ENCODE measurements around the gene TTLL10.
A peak's percentile ranks its signal among the peaks of the same experiment; 100 is the strongest.

Gene TTLL10

DNA sequence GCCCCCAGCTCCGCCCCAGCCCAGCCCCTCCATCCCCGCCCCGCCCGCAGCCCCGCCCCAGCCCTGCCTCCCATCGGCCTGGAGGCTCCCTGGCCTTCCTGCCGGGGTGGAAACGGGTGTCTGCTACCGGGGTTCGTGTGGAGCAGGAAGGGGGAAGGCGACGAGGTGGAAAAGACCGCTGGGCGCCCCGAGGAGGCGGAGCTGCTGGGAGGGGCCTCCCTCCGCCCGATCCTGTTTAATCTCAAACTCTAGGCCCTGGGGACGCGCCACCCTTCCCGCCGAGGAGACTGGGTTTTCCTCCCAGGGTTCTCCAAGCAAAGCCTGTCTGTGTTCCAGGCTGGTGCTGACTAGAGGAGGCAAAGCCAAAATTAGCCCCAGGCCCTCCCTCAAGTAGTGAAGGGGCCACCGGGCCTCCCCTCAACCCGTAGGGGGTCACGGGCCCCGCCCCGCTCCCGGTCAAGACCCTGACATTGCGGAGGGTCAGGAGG is 16.2 kb upstream of the TTLL10 start:
- peak overlapping the region; percentile 30 for H3K4me3 ChIP-seq (ENCODE audit: low read depth, low read length)

- peak overlapping the region; percentile 30 for H3K4me3 ChIP-seq (ENCODE audit: low read depth, low read length)
Measured at GRCh38 chr1:1157914-1158710, 15.6 kb upstream of the TTLL10 start.

- H3K4me3 ChIP-seq (ENCODE audit: low read depth, low read length), result no peak overlapping the region
Measured at GRCh38 chr1:1160281-1160930, 13.3 kb upstream of the TTLL10 start.

- no peak overlapping the region for H3K4me3 ChIP-seq (ENCODE audit: low read depth, low read length)
Measured at GRCh38 chr1:1161078-1161682, 12.5 kb upstream of the TTLL10 start.

- H3K4me3 ChIP-seq (ENCODE audit: low read depth, low read length), result no peak overlapping the region
Measured at GRCh38 chr1:1161683-1162079, 12.0 kb upstream of the TTLL10 start.

GRCh38 chr1:1162597-1163537 is 10.8 kb upstream of the TTLL10 start:
- H3K4me3 ChIP-seq (ENCODE audit: low read depth, low read length), result no peak overlapping the region

GRCh38 chr1:1163538-1164070 is 10.1 kb upstream of the TTLL10 start:
- no peak overlapping the region for H3K4me3 ChIP-seq (ENCODE audit: low read depth, low read length)

DNA sequence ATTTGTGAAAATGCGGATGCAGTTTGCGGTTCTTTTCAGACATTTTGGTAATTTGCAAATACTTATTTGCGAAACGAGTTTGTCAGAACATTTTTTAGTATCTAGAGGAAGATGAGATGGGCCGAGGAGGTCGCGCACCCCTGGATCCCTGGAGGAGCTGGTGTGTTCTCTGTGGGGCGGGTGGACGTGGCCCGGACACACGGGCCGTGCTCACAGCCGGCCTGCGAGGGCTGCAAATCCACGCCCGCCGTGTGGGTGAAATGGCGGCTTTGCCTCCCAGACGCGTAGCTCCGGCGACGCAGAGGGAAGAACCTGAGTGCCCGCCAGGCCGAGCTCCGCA is 9.3 kb upstream of the TTLL10 start:
- no peak overlapping the region for H3K4me3 ChIP-seq (ENCODE audit: low read depth, low read length)

DNA sequence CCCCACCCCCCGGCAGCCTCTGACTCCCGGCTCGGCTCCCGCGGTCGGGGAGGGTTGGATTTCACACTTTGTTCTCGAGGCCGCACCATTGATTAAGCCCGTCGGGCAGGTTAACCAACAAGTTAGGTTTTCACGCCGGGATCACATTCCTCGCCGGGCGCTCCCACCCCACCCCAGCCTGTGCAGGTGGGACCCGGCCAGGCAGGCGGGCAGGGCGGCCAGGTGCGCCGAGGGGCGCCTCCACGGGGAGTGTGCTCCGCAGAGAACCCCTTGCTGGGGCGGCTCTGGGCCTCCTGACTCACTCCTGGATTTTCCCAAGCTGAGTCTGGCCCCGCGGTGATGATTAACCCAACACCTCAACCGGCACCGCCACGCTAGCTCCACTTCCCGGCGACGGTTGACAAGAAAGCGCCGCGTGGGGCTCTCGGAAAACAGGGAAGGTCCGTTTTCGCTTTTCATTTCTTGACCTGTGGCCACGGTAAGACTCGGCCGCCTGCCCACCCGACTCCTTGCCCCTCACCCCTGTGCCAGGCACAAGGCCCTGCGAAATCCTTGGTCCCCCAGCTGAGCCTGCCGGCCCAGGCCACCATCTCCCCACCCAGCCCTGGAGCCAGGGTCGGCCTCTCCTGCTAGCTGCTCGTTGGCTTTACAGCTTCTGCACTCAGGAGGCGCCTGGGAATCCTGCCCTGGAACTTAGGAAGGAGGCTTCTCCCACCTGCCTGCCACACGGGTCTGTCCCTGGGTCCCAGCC is 8.8 kb upstream of the TTLL10 start:
- no peak overlapping the region for H3K4me3 ChIP-seq (ENCODE audit: low read depth, low read length)

GRCh38 chr1:1165485-1165884 is 8.2 kb upstream of the TTLL10 start:
- no peak overlapping the region for H3K4me3 ChIP-seq (ENCODE audit: low read depth, low read length)

DNA sequence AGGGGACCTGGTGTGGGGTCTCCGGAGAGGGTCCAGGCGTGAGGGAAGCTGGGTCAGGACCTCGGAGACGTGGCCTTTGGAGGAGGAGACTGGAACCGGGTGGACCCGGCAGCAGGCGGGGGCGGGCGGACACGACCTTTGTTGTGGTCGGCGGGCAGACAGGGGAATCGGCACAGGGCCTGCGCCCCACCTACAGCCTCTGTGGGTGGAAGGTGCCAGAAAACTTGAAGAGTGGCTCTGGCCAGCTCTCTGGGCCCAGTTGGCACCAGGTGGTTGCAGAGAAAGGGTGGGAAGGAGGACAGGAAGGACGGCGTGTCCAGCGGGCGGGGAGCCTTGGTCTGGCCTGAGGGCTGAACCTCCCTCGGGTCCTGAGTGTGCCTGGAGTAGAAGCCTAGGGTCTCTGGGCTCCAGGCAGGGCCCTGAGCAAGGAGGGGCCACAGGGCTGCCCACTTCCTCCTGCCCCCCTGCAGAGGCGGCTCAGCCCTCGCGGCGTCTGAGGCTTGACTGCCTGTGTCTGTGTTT is 7.7 kb upstream of the TTLL10 start:
- H3K4me3 ChIP-seq (ENCODE audit: low read depth, low read length), result no peak overlapping the region

GRCh38 chr1:1166642-1167397 is 6.9 kb upstream of the TTLL10 start:
- no peak overlapping the region for H3K4me3 ChIP-seq (ENCODE audit: low read depth, low read length)

DNA sequence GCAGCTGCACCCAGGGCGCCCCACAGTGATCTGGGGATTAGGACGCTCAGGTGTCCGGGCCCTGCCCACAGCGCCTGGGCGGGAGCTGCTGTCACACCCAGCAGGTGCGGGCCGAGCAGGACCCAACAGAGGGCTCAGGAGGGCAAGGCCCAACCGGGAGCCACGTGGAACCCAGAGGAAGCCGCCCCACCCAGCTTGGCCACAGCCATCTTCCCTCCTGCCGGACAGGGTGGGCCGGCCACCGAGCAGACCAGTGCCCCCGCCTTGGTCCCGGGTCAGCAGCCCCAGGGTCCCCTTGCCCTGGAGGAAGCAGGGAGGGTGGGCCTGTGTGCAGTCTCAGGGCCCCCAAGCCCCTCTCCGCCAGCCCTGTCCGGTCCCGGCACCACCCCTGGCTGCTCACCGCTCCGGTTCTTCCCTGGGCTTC is 6.3 kb upstream of the TTLL10 start:
- no peak overlapping the region for H3K4me3 ChIP-seq (ENCODE audit: low read depth, low read length)

GRCh38 chr1:1167841-1168450 is 5.7 kb upstream of the TTLL10 start:
- H3K4me3 ChIP-seq (ENCODE audit: low read depth, low read length), result no peak overlapping the region

DNA sequence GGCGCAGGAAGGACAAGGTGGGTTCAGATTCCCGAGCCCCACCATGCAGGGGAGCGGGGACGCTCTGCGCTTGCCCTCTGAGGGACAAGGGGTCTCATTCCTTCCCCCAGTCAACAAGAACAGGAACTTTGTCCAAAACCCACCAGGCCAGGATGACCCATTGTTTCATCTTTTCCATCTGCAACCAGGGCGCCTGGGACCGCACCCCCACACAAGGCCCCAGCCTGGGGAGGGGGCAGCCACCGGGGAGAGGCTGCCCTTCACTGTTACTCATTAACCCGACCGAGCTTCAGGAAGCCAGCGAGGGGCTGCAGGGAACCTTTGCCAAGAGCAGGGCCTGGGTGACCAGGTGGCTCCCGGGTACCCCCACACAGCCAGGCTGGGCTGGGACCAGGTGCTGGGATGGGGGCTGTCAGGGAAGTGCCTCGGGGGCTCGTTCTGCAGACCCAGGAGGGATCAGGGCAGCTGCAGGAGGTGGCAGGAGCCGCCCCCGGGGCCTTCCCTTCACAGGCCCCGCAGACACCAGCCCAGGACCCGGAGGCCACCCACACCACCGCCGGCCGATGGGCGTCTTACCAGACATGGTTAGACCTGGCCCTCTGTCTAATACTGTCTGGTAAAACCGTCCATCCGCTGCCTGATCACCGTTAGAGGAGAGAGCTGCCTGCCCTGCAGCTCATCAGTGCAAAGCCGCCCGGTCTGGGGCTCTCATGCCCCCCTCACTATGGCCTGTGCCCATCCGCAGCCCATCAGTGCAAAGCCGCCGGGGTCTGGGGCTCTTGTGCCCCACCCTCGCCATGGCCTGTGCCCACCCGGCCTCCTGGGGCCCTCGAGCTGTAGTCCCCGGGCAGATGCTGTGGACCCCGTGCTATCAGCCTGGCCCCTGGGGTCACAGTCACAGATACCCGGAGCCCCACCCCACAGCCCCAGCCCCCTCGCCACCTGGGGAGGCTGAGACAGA is 4.9 kb upstream of the TTLL10 start:
- H3K4me3 ChIP-seq (ENCODE audit: low read depth, low read length), result no peak overlapping the region

DNA sequence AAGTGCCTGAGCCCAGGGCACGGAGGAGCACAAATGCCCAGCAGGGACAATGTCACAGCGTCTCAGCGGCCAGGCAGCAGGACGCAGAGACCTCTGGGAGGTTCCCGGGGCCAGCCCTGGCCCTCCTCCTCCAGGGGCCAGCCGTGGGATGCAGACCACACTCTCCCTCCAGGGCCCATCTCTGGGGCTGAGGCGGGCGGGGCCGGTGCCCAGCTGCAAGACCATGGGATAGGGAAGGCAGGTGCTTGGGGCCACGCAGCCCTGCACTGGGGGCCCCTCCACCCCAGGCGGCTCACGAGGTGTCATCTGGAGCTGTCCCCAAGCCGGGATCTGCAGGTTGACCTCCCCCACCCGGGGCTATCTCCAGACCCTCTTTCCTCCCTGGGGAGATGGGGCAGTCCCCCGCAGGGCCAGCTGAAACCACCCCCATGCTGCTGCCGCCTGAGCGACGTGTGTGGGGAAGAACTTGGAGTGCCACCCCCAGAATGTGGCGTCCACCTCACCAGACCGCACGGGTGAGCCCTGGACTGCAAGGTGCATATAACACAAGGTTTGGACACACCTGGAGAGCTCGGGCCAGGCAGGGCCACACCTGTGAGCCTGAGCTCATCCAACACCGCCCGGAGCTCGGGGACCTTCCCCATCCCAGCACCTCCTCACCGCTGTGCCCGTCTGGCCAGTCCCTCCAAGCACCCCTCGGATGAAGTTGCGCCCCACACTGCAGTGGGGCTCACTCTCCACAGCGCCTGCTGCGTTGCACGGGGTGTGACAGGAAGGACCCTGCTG is 4.1 kb upstream of the TTLL10 start:
- H3K4me3 ChIP-seq (ENCODE audit: low read depth, low read length), result no peak overlapping the region

All from iPS-11a (cell line).